ENCODE measurements around the gene IGFLR1. TPM values are rescaled to one million over a fixed set of nuclear protein-coding genes. Genes with fewer than 3 reads are reported as not detected.

The IGFLR1 gene
- total RNA-seq, 2 donors from 2014 or later: 5.4 to 6.9 TPM

- no peaks in the 10 kb centered on the region for H3K27me3 ChIP-seq
- no peak overlapping the region for H3K9ac ChIP-seq (ENCODE audit: low read depth in 2 of 2, low read length in 2 of 2)
- no peaks in the 10 kb centered on the region for H3K9me3 ChIP-seq
- H3K36me3 ChIP-seq: peaks cover 9% of the 10 kb centered on the region
- peaks cover 18% of the 10 kb centered on the region for H3K4me1 ChIP-seq
- intact Hi-C loops (cut with DNase I): no loop called here
- no peak overlapping the region for H3K27ac ChIP-seq
- no peak for DNase-seq
- H3K4me3 ChIP-seq: peak overlapping the region; percentile 95
- no peak for TF ChIP-seq CTCF (IDR thresholded peaks at IDR 0.05)
Observed at GRCh38 chr19:35719402-35720162, 22.7 kb downstream of the IGFLR1 start.

- TF ChIP-seq CTCF (IDR thresholded peaks at IDR 0.05): no peak
- intact Hi-C loops (cut with DNase I): no loop called here
- H3K4me1 ChIP-seq: peaks cover 18% of the 10 kb centered on the region
Observed at GRCh38 chr19:35718345-35719041, 23.8 kb downstream of the IGFLR1 start.

GRCh38 chr19:35717665-35718344, 24.4 kb downstream of the IGFLR1 start, which contains the start of gene KMT2B:
KMT2B (plus strand) TSS chr19:35718003; CDS start chr19:35718019, 16 bp downstream.
- Histone ChIP-seq H3K9ac (ENCODE audit: low read depth in 2 of 2, low read length in 2 of 2) (peak within 1 kb of the TSS; percentile 66 to 88), H3K27me3 (no peaks in the 10 kb centered on the region), H3K4me1 (peaks cover 18% of the 10 kb centered on the region), H3K4me3 (peak within 1 kb of the TSS; percentile 95), H3K27ac (peak within 1 kb of the TSS; percentile 96), H3K9me3 (no peaks in the 10 kb centered on the region), H3K36me3 (peaks cover 6% of the 10 kb centered on the region)
- intact Hi-C loops (cut with DNase I): loop anchor here (2.0 kb wide), 1 partner anchor 23 kb away; no protein-coding TSS in a partner anchor
- DNase-seq: no peak
- TF ChIP-seq CTCF (IDR thresholded peaks at IDR 0.05): no peak

More at GRCh38 chr19:35718345-35719041, 23.8 kb downstream of the IGFLR1 start:
- Histone ChIP-seq H3K27me3 (no peaks in the 10 kb centered on the region), H3K36me3 (peaks cover 8% of the 10 kb centered on the region), H3K9ac (ENCODE audit: low read depth in 2 of 2, low read length in 2 of 2) (peak overlapping the region; percentile 66 to 88), H3K9me3 (no peaks in the 10 kb centered on the region), H3K4me3 (peak overlapping the region; percentile 95), H3K27ac (peak overlapping the region; percentile 57)
- DNase-seq: peak; percentile 42

- H3K4me1 ChIP-seq: peaks cover 18% of the 10 kb centered on the region
- peak; percentile 91 for TF ChIP-seq CTCF (IDR thresholded peaks at IDR 0.05)
- H3K4me3 ChIP-seq: peak overlapping the region; percentile 77
- H3K9me3 ChIP-seq: no peaks in the 10 kb centered on the region
- peak; percentile 94 for DNase-seq
- H3K27ac ChIP-seq: peak overlapping the region; percentile 96
- peak overlapping the region; percentile 46 to 88 for H3K9ac ChIP-seq (ENCODE audit: low read depth in 2 of 2, low read length in 2 of 2)
- intact Hi-C loops (cut with DNase I): loop anchor here (2.0 kb wide), 1 partner anchor 22 kb away; no protein-coding TSS in a partner anchor
- H3K27me3 ChIP-seq: no peaks in the 10 kb centered on the region
- no peaks in the 10 kb centered on the region for H3K36me3 ChIP-seq
Observed at GRCh38 chr19:35716801-35717664, 25.2 kb downstream of the IGFLR1 start.
